B cell (primary cell): ENCODE data around the gene TOMM6. TPM values are rescaled to one million over a fixed set of nuclear protein-coding genes. Genes with fewer than 3 reads are reported as not detected.

Source experiments
- ATAC-seq: fragments of 200-7000 bp; cut with Tn5 transposase; one replicate; pipeline ENCODE4 v1.10.0; 2021; ENCODE audit warnings: low read depth, mild to moderate bottlenecking, moderate number of reproducible peaks, moderate library complexity
- CTCF ChIA-PET: fragments of 350-600 bp; sonication (Branson Sonifier 250); formaldehyde crosslinking; loops from one replicate; lab custom pipeline; 2021; ENCODE audit warnings: antibody characterized with exemption, inconsistent platforms; lab: Charles Lee
- POLR2A ChIA-PET: fragments of 350-600 bp; sonication (Branson Sonifier 250); formaldehyde crosslinking; loops from one replicate; lab custom pipeline; 2021; ENCODE audit warnings: antibody characterized with exemption; lab: Charles Lee
- DNase-seq: peaks from one replicate; pipeline ENCODE4 v3.0.0; 2013
- H2AFZ ChIP-seq: 2 replicates; pipeline ENCODE4 v1.6.1; 2012; ENCODE audit warnings: mild to moderate bottlenecking, low read depth, low read length; ENCODE audit not compliant: insufficient read depth, poor library complexity, severe bottlenecking
- H3K27ac ChIP-seq, 2 donors: 1 replicate in 1 of 2; 2 replicates in 1 of 2; pipeline ENCODE4 v1.5.1; 2012 to 2013; ENCODE audit warnings: low read length in 2 of 2, mild to moderate bottlenecking in 2 of 2, moderate library complexity in 1 of 2
- H3K27me3 ChIP-seq, 4 experiments: fragments of 200-600 bp in 1 of 4; sonication (generic) in 1 of 4; replicated peaks in 1 of 4; 1 replicate in 2 of 4; 2 replicates in 2 of 4; pipeline versions ENCODE4 v1.6.1 to v1.7.0; 2013 to 2016; ENCODE audit warnings: low read length in 3 of 4, mild to moderate bottlenecking in 2 of 4, mixed read lengths in 1 of 4, moderate library complexity in 1 of 4; ENCODE audit not compliant: insufficient read depth in 4 of 4, control insufficient read depth in 3 of 4; ENCODE audit errors: control extremely low read depth in 1 of 4
- H3K36me3 ChIP-seq, 2 experiments: replicated peaks in 1 of 2; 1 replicate in 1 of 2; 2 replicates in 1 of 2; pipeline versions ENCODE4 v1.6.1 to v1.7.1; 2013; ENCODE audit warnings: low read length in 1 of 2; ENCODE audit not compliant: insufficient read depth in 2 of 2, control insufficient read depth in 1 of 2; ENCODE audit errors: control extremely low read depth in 1 of 2, extremely low read depth in 1 of 2
- H3K4me1 ChIP-seq, 2 donors: fragments of 200-600 bp in 1 of 2; sonication (generic) in 1 of 2; 1 replicate in 1 of 2; 2 replicates in 1 of 2; pipeline versions ENCODE4 v1.5.1 to v1.6.1; 2013 to 2017; ENCODE audit warnings: low read length in 2 of 2; ENCODE audit not compliant: control insufficient read depth in 2 of 2, insufficient read depth in 2 of 2
- H3K4me2 ChIP-seq: replicated peaks from 2 replicates; pipeline ENCODE3; 2012; ENCODE audit warnings: mild to moderate bottlenecking, low read depth, low read length; ENCODE audit not compliant: poor library complexity, severe bottlenecking
- H3K4me3 ChIP-seq, 5 experiments: fragments of 200-600 bp in 1 of 5; sonication (generic) in 1 of 5; 1 replicate in 3 of 5; 2 replicates in 2 of 5; pipeline versions ENCODE4 v1.5.1 to v1.7.0; 2011 to 2016; ENCODE audit warnings: low read length in 4 of 5, mild to moderate bottlenecking in 4 of 5, low read depth in 2 of 5, control low read depth in 1 of 5, moderate library complexity in 1 of 5; ENCODE audit not compliant: insufficient read depth in 1 of 5; ENCODE audit errors: control extremely low read depth in 1 of 5, extremely low read depth in 1 of 5
- H3K79me2 ChIP-seq: fragments of 200-600 bp; sonication (generic); one replicate; pipeline ENCODE4 v1.6.0; 2016; ENCODE audit warnings: low read length; ENCODE audit not compliant: control insufficient read depth, insufficient read depth
- H3K9ac ChIP-seq: fragments of 200-600 bp; sonication (generic); 2 replicates; pipeline ENCODE4 v1.6.1; 2017; ENCODE audit warnings: mild to moderate bottlenecking, low read length, moderate library complexity
- H3K9me3 ChIP-seq, 3 donors: one replicate each; pipeline versions ENCODE4 v1.6.1 to v1.7.1; 2013; ENCODE audit warnings: low read length in 2 of 3; ENCODE audit not compliant: control insufficient read depth in 2 of 3, insufficient read depth in 1 of 3; ENCODE audit errors: control extremely low read depth in 1 of 3
- H4K20me1 ChIP-seq: 2 replicates; pipeline ENCODE4 v1.6.0; 2012; ENCODE audit warnings: mild to moderate bottlenecking, low read length; ENCODE audit not compliant: insufficient read depth, control insufficient read depth, poor library complexity, severe bottlenecking
- H3K27ac Mint-ChIP-seq: one replicate; pipeline ENCODE4 v1.8.0; 2021; ENCODE audit warnings: mixed read lengths
- H3K27me3 Mint-ChIP-seq: one replicate; pipeline ENCODE4 v1.8.0; 2021; ENCODE audit warnings: mixed read lengths
- H3K4me1 Mint-ChIP-seq: one replicate; pipeline ENCODE4 v1.8.0; 2021; ENCODE audit warnings: mixed read lengths
- H3K4me3 Mint-ChIP-seq: one replicate; pipeline ENCODE4 v1.8.0; 2021; ENCODE audit warnings: mixed read lengths
- H3K9me3 Mint-ChIP-seq: one replicate; pipeline ENCODE4 v1.8.0; 2022; ENCODE audit warnings: mixed read lengths; ENCODE audit not compliant: insufficient read depth
- EZH2 ChIP-seq: IDR thresholded peaks from 2 replicates; pipeline ENCODE4 v1.6.1; 2012; ENCODE audit warnings: borderline replicate concordance, low read depth, mild to moderate bottlenecking, moderate library complexity, low read length; ENCODE audit not compliant: insufficient read depth, poor library complexity, severe bottlenecking
- WGBS: methylation state at CpG from one replicate; pipeline ENCODE4 v1.1.5; 2013; ENCODE audit warnings: missing lambda C conversion rate; ENCODE audit not compliant: insufficient coverage; 5-methylcytosine and 5-hydroxymethylcytosine counted together
- intact Hi-C: fragments of 100-400 bp; cut with micrococcal nuclease; formaldehyde crosslinking; loops from one replicate; pipeline ENCODE4 v1.10.0; 2022
- polyA plus RNA-seq: library from polyadenylated mRNA; depleted of rRNA; stranded (reverse); fragments of >200 nt; gene quantifications from 2 replicates; pipeline ENCODE4 v1.2.3, GENCODE V29; 2012
- total RNA-seq, 2 donors: library from RNA; stranded (reverse); fragments of 120-200 nt in 1 of 2; gene quantifications; 1 replicate in 1 of 2; 2 replicates in 1 of 2; pipeline versions ENCODE4 v1.2.3 to v1.2.4, GENCODE V29; 2013 to 2022
- TF ChIP-seq, protein P1 (sequence below): fragments of 200-600 bp; IDR thresholded peaks from one replicate; pipeline ENCODE4 v1.8.0; 2022; ENCODE audit warnings: antibody characterized with exemption, mild to moderate bottlenecking

The TOMM6 gene
- total and polyA plus RNA-seq, 2 donors (not counting 1 experiment from before 2014, with no cell fraction given) = 117 to 239 TPM

DNA sequence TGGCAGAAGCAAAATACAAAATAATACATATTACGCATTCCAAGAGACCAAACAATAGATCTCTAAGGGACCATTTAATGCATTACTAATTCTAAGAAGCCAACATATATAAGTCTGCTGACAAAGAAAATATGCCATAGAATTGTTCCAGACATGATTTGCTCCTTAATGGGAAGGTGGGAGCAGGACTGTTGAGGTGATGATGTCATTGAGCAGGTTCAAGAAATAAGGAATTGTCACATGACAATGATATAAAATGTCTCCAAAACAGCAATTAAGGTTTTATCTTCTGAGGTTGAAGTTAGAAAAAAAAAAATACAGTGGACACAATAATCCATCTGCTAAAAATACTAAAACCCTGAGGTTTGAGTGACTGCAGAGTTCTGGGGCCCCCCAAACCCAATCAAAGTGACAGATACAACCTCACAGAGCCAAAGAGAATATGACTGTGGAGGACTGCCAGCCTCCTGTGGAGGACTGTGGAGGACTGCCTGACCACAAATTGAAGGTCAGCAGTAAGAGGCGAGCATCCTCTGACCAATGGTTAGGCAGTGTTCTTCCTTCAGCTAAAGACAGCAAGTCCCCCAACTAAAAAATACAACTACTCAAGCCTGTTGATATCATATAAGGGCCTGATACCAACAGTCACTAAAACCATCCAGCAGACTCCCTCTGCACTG is 39.0 kb downstream of the TOMM6 start:
- H3K4me1 ChIP-seq = no peaks in the 10 kb centered on the region
- no peaks in the 10 kb centered on the region for H3K27me3 ChIP-seq
- H3K9ac ChIP-seq = no peak overlapping the region
- no peak overlapping the region for H3K27ac ChIP-seq
- WGBS = 83% methylated on average over 1 of the region's 2 CpGs
- H3K4me3 ChIP-seq = no peak overlapping the region
- H3K79me2 ChIP-seq = no peaks in the 10 kb centered on the region
- no peaks in the 10 kb centered on the region for H3K9me3 Mint-ChIP-seq
- DNase-seq = no peak
- H3K4me3 Mint-ChIP-seq = no peak overlapping the region
- ChIA-PET POLR2A (no interaction called here), CTCF (interaction anchor here (0.9 kb wide), 1 partner anchor 45 kb away, joined by 5 read pairs; no protein-coding TSS in a partner anchor)
- no peaks in the 10 kb centered on the region for H3K9me3 ChIP-seq
- H3K27ac Mint-ChIP-seq = no peak overlapping the region
- no peaks in the 10 kb centered on the region for H3K4me1 Mint-ChIP-seq
- no peak overlapping the region for H3K4me2 ChIP-seq
- no peaks in the 10 kb centered on the region for H3K27me3 Mint-ChIP-seq
- intact Hi-C loops = no loop called here
- no peak overlapping the region for H2AFZ ChIP-seq
- TF ChIP-seq, protein P1, sequence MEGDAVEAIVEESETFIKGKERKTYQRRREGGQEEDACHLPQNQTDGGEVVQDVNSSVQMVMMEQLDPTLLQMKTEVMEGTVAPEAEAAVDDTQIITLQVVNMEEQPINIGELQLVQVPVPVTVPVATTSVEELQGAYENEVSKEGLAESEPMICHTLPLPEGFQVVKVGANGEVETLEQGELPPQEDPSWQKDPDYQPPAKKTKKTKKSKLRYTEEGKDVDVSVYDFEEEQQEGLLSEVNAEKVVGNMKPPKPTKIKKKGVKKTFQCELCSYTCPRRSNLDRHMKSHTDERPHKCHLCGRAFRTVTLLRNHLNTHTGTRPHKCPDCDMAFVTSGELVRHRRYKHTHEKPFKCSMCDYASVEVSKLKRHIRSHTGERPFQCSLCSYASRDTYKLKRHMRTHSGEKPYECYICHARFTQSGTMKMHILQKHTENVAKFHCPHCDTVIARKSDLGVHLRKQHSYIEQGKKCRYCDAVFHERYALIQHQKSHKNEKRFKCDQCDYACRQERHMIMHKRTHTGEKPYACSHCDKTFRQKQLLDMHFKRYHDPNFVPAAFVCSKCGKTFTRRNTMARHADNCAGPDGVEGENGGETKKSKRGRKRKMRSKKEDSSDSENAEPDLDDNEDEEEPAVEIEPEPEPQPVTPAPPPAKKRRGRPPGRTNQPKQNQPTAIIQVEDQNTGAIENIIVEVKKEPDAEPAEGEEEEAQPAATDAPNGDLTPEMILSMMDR = no peak
- no peak for TF ChIP-seq EZH2
- no peak for ATAC-seq
- H3K36me3 ChIP-seq = no peaks in the 10 kb centered on the region
- H4K20me1 ChIP-seq = no peaks in the 10 kb centered on the region

DNA sequence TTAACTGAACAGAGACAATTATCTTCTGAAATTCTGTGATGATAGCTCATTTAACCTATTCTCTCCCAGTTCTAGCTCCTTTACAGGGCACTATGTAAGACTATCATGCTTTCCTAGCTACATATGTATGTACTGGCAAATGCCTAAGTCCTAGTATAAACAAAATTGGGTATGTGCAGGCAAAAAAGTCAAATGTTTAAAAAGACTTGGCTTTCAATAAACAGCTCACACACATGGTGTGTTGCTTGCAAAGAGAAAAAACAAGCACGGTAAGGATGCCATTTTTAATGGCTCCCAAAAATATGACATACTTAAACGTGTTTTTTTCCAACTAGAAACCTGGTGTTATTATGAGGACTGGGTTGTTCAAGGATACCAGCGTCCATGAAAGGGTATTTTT is 44.8 kb downstream of the TOMM6 start:
- H3K9me3 ChIP-seq = no peaks in the 10 kb centered on the region
- no peak overlapping the region for H3K9ac ChIP-seq
- no peaks in the 10 kb centered on the region for H4K20me1 ChIP-seq
- Mint-ChIP-seq H3K4me1 (no peaks in the 10 kb centered on the region), H3K9me3 (no peaks in the 10 kb centered on the region), H3K4me3 (no peak overlapping the region), H3K27me3 (no peaks in the 10 kb centered on the region), H3K27ac (no peak overlapping the region)
- POLR2A ChIA-PET = interaction anchor here (0.6 kb wide), 2 partner anchors 201 to 331 kb away, joined by 3 read pairs; no protein-coding TSS in a partner anchor
- ATAC-seq (no peak), DNase-seq (no peak)
- no peaks in the 10 kb centered on the region for H3K4me1 ChIP-seq
- no peak for TF ChIP-seq EZH2
- TF ChIP-seq, protein P1 = no peak
- H3K27me3 ChIP-seq = no peaks in the 10 kb centered on the region
- intact Hi-C loops = no loop called here
- WGBS = no CpG with 5 or more reads among the region's 3 CpGs
- no peak overlapping the region for H2AFZ ChIP-seq
- no peak overlapping the region for H3K4me2 ChIP-seq
- no peak overlapping the region for H3K4me3 ChIP-seq
- H3K36me3 ChIP-seq = no peaks in the 10 kb centered on the region
- H3K27ac ChIP-seq = no peak overlapping the region
- CTCF ChIA-PET = interaction anchor here (0.6 kb wide), 1 partner anchor 37 kb away, joined by 3 read pairs; no protein-coding TSS in a partner anchor
- H3K79me2 ChIP-seq = no peaks in the 10 kb centered on the region
